Subcutaneous adipose tissue (tissue), 4 donors: ENCODE results near the gene DYRK1A. TPM values are rescaled to one million over a fixed set of nuclear protein-coding genes. Genes with fewer than 3 reads are reported as not detected.

Experiments used
- total RNA-seq, 4 donors: library from RNA; depleted of rRNA; stranded (reverse); fragments of >200 nt; gene quantifications; one replicate each; pipeline ENCODE4 v1.1.0, GENCODE V29; 2016
- TF ChIP-seq, protein P1 (sequence below): fragments of 450-650 bp; IDR thresholded peaks from one replicate; pipeline ENCODE4 v1.5.1; 2016; ENCODE audit warnings: low read depth, mild to moderate bottlenecking, control low read depth, antibody characterized with exemption, moderate library complexity

The DYRK1A gene
- total RNA-seq, 4 donors from 2014 or later = 52.4 to 77.2 (median 68.8) TPM

DNA sequence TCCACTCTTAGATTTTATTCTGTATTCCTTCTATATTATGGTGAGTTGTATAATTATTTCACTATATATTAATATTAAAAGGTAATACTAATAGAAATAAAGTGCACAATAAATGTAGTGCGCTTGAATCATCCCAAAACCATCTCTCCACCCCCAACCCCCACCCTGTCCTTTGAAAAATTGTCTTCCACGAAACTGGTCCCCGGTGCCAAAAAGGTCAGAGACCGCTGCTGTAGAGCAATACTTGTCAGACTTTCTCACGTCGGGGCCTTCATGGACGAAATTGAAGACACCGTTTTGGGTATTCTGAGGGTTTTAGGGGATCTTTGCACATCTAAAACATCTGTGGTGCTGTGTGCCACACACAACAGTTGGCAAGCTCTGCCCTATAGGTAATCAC, 19.6 kb downstream of the DYRK1A start:
- TF ChIP-seq, protein P1, sequence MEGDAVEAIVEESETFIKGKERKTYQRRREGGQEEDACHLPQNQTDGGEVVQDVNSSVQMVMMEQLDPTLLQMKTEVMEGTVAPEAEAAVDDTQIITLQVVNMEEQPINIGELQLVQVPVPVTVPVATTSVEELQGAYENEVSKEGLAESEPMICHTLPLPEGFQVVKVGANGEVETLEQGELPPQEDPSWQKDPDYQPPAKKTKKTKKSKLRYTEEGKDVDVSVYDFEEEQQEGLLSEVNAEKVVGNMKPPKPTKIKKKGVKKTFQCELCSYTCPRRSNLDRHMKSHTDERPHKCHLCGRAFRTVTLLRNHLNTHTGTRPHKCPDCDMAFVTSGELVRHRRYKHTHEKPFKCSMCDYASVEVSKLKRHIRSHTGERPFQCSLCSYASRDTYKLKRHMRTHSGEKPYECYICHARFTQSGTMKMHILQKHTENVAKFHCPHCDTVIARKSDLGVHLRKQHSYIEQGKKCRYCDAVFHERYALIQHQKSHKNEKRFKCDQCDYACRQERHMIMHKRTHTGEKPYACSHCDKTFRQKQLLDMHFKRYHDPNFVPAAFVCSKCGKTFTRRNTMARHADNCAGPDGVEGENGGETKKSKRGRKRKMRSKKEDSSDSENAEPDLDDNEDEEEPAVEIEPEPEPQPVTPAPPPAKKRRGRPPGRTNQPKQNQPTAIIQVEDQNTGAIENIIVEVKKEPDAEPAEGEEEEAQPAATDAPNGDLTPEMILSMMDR = no peak

DNA sequence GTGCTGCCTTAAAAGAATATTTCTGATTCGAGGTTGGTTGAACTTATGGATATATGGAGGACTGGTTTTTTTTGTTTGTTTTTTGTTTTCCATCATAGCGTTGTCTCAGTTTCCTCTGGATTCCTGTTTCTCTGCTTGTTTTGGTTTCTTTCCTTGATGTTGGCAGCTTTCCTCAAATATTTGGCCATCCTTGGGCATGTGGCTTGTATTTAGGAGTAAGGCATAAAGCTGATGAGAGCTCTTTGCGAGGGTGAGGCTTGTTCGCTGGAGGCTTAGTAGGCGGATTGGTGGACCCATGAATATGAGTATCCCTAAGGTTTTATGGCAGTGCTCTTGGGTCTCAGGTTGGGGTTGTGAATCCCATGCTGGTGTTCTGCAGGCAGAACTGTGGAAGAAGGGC, 22.9 kb downstream of the DYRK1A start:
- TF ChIP-seq, protein P1 = no peak

DNA sequence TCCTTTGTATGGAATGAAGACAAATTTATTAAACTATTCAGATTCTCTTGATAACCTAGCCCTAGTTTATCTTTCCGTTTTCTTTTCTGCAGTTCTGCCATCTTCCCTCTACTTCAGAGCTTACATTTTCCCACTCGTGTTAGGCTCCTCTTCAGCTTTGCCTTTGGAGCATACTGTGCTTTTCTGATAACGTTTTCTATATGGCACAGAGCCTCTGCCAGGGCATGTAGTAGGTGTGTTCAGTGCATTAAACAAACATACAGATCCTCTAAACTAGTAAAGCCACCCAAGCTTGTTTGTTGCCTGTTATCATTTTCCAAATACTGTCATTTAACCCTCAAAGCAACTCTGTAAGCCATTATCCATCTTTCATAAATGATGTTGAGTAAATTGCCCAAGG, 25.1 kb downstream of the DYRK1A start:
- TF ChIP-seq, protein P1 = no peak

DNA sequence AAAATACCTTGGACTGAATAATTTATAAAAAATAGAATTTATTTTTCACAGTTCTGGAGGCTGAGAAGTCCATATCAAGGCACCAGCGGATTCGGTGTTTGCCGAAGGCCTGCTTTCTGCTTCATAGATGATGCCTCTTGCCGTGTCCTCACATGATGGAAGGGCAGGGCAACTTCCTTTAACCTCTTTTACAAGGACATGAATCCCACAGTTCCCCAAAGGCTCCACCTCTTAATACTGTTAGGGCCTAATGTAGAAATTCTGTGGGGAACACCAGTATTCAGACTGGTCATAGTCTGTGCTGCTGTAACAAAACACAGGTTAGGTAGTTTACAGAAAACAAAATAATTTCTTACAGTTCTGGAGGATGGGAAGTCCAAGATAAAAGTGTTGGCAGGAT, 25.9 kb downstream of the DYRK1A start:
- TF ChIP-seq, protein P1 = no peak

DNA sequence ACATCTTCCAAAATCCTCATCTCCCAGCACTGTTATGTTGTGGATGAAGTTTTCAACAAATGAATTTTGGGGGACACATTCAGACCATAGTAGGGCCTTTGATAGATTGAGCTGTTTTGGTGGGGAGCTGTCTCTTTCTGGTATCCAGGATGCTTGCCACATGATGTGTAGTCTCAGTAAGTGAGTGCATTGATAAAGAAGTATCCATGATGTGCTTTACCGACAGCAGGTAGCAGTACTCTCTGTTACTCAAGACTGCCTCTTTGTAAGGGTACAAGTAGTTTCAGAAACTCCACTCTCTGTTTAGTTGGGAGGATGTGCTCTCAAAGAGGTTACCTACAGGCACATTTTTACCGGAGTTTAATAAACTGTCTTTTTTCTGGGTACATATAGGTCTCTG, 26.5 kb downstream of the DYRK1A start:
- TF ChIP-seq, protein P1 = no peak

DNA sequence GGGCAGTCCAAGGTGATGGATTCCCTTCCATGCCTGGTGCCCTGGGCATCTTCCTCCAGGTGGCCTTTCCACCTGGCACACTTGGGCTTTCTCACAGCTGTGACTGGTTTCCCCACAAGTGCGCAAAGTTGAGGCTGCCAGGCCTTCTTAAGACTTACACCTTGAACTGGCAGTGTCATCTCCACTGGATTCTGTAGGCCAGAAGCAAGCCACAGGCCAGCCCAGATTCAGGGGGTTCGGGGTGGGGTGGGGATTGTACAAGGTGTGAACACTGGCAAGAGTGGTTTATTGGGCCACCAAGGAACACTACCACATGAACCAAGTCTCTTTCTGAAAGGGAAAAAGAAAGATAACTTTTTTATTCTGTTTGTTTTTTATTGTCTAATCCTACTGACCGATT, 27.2 kb downstream of the DYRK1A start:
- TF ChIP-seq, protein P1 = no peak

DNA sequence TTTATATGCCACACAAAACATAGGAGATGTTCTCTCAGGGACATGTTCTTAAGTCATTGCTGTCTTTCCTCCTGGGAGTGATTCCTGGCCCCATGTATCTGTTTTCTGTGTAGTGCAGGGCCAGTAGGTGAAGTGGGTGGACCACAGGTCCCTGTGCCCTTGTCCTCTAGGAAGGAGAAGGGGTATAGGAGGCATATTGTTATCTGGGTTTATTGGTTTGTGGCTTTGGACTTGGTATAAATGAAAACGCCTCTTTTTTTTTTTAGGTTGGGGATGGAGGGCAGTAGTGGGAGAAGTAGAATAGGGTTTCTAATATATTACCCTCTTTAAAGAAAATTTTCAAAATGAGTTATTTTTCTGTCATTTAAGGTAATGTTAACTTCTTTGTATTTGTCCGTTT, 29.4 kb downstream of the DYRK1A start:
- TF ChIP-seq, protein P1 = no peak
